IMR-90 (cell line): ENCODE data around the gene TMEM163. TPM values are rescaled to one million over a fixed set of nuclear protein-coding genes. Genes with fewer than 3 reads are reported as not detected.

Source experiments
- ATAC-seq: fragments of 200-7000 bp; cut with Tn5 transposase; 2 replicates; pipeline ENCODE4 v1.9.1; 2020; ENCODE audit warnings: low read depth, mild to moderate bottlenecking, moderate library complexity
- BruUV-seq: library from RNA; stranded (reverse); fragments of 400-500 nt; replicated peaks from 2 replicates; lab custom pipeline; 2021; lab: Mats Ljungman, UMichigan
- CTCF ChIA-PET: fragments of 300-600 bp; formaldehyde crosslinking; extraction: SDS; loops from one replicate; lab custom pipeline; 2021; ENCODE audit warnings: antibody characterized with exemption; lab: Yijun Ruan, JAX
- POLR2A ChIA-PET: fragments of 300-600 bp; sonication (Branson Sonifier 250); formaldehyde crosslinking; loops from one replicate; lab custom pipeline; 2022; ENCODE audit warnings: antibody characterized with exemption; ENCODE audit not compliant: unreplicated experiment; lab: Charles Lee
- DNase-seq: peaks from one replicate; pipeline ENCODE4 v3.0.0; 2013
- H2AFZ ChIP-seq: replicated peaks from 2 replicates; pipeline ENCODE3; 2013; ENCODE audit warnings: low read length, mild to moderate bottlenecking; ENCODE audit not compliant: poor library complexity
- H2AK5ac ChIP-seq: 2 replicates; pipeline ENCODE4 v1.6.1; 2013; ENCODE audit warnings: low read depth, low read length, inconsistent platforms
- H2AK9ac ChIP-seq: replicated peaks from 2 replicates; pipeline ENCODE3; 2013; ENCODE audit warnings: mild to moderate bottlenecking, low read depth, low read length, moderate library complexity; ENCODE audit not compliant: poor library complexity
- H2BK120ac ChIP-seq: 2 replicates; pipeline ENCODE4 v1.6.1; 2013; ENCODE audit warnings: low read depth, low read length, inconsistent platforms
- H2BK15ac ChIP-seq: 3 replicates; pipeline ENCODE4 v1.6.1; 2013; ENCODE audit warnings: low read depth, low read length, inconsistent platforms
- H2BK20ac ChIP-seq: 2 replicates; pipeline ENCODE4 v1.6.1; 2013; ENCODE audit warnings: low read depth, mild to moderate bottlenecking, inconsistent platforms, low read length, moderate library complexity
- H2BK5ac ChIP-seq: 2 replicates; pipeline ENCODE4 v1.6.1; 2013; ENCODE audit warnings: mild to moderate bottlenecking, low read depth, low read length, inconsistent platforms; ENCODE audit not compliant: poor library complexity, severe bottlenecking
- H3K14ac ChIP-seq: replicated peaks from 2 replicates; pipeline ENCODE4 v1.6.1; 2013; ENCODE audit warnings: low read depth, low read length, inconsistent platforms
- H3K18ac ChIP-seq: 2 replicates; pipeline ENCODE4 v1.6.1; 2013; ENCODE audit warnings: low read depth, low read length, control low read depth
- H3K23ac ChIP-seq: 2 replicates; pipeline ENCODE4 v1.6.1; 2013; ENCODE audit warnings: low read depth, low read length, inconsistent platforms
- H3K27ac ChIP-seq: 2 replicates; pipeline ENCODE4 v1.5.1; 2013; ENCODE audit warnings: mild to moderate bottlenecking, control low read depth, low read length; ENCODE audit not compliant: insufficient read depth
- H3K27me3 ChIP-seq: 2 replicates; pipeline ENCODE4 v1.6.1; 2013; ENCODE audit warnings: low read length; ENCODE audit not compliant: control insufficient read depth, insufficient read depth
- H3K36me3 ChIP-seq: 2 replicates; pipeline ENCODE4 v1.6.1; 2013; ENCODE audit warnings: low read length, mixed read lengths; ENCODE audit not compliant: control insufficient read depth, insufficient read depth
- H3K4ac ChIP-seq: 2 replicates; pipeline ENCODE4 v1.6.1; 2013; ENCODE audit warnings: low read depth, low read length, inconsistent platforms
- H3K4me1 ChIP-seq: 2 replicates; pipeline ENCODE4 v1.6.1; 2013; ENCODE audit warnings: low read length, mixed read lengths; ENCODE audit not compliant: control insufficient read depth, insufficient read depth
- H3K4me2 ChIP-seq: 2 replicates; pipeline ENCODE4 v1.6.1; 2013; ENCODE audit warnings: low read depth, mild to moderate bottlenecking, control low read depth, low read length, moderate library complexity
- H3K4me3 ChIP-seq: 2 replicates; pipeline ENCODE4 v1.5.1; 2013; ENCODE audit warnings: low read depth, mild to moderate bottlenecking, control low read depth, low read length, moderate library complexity; ENCODE audit not compliant: insufficient read depth
- H3K56ac ChIP-seq: 2 replicates; pipeline ENCODE4 v1.6.1; 2013; ENCODE audit warnings: low read length, inconsistent platforms; ENCODE audit not compliant: insufficient read depth; ENCODE audit errors: extremely low read depth
- H3K79me1 ChIP-seq, 2 experiments: 2 replicates each; pipeline ENCODE4 v1.6.1; 2013; ENCODE audit warnings: low read length in 2 of 2, inconsistent platforms in 1 of 2, low read depth in 1 of 2
- H3K9ac ChIP-seq: 2 replicates; pipeline ENCODE4 v1.6.1; 2013; ENCODE audit warnings: low read depth, low read length, control low read depth
- H3K9me1 ChIP-seq: 2 replicates; pipeline ENCODE4 v1.6.1; 2013; ENCODE audit warnings: low read length, inconsistent platforms; ENCODE audit not compliant: insufficient read depth
- H3K9me3 ChIP-seq: 2 replicates; pipeline ENCODE4 v1.6.1; 2013; ENCODE audit warnings: low read length; ENCODE audit not compliant: control insufficient read depth, insufficient read depth
- H4K20me1 ChIP-seq: 2 replicates; pipeline ENCODE4 v1.6.1; 2013; ENCODE audit warnings: low read length, inconsistent platforms; ENCODE audit not compliant: insufficient read depth
- H4K5ac ChIP-seq: 2 replicates; pipeline ENCODE4 v1.6.1; 2013; ENCODE audit warnings: mild to moderate bottlenecking, low read depth, low read length, control low read depth
- H4K8ac ChIP-seq, 2 experiments: 2 replicates each; pipeline ENCODE4 v1.6.1; 2013; ENCODE audit warnings: low read depth in 2 of 2, low read length in 2 of 2, control low read depth in 1 of 2, inconsistent platforms in 1 of 2
- H4K91ac ChIP-seq: 2 replicates; pipeline ENCODE4 v1.6.1; 2013; ENCODE audit warnings: low read depth, low read length, inconsistent platforms; ENCODE audit not compliant: insufficient read depth
- BHLHE40 ChIP-seq: fragments of 150-350 bp; IDR thresholded peaks from 2 replicates; pipeline ENCODE4 v1.6.1; 2016; ENCODE audit warnings: mild to moderate bottlenecking, low read depth, low read length
- CEBPB ChIP-seq: IDR thresholded peaks from 2 replicates; pipeline ENCODE4 v1.6.1; 2012; ENCODE audit warnings: low read depth, low read length, improper control_type of control experiment
- CHD1 ChIP-seq: IDR thresholded peaks from 2 replicates; pipeline ENCODE4 v1.6.1; 2012; ENCODE audit warnings: low read depth, low read length, improper control_type of control experiment
- CTCF ChIP-seq: conservative IDR thresholded peaks from 2 replicates; pipeline ENCODE4 v1.5.1; 2012; ENCODE audit warnings: mild to moderate bottlenecking, low read depth, low read length, improper control_type of control experiment
- ELK1 ChIP-seq: fragments of 150-350 bp; IDR thresholded peaks from 2 replicates; pipeline ENCODE4 v1.6.1; 2016; ENCODE audit warnings: low read depth, mild to moderate bottlenecking, low read length, moderate library complexity, borderline replicate concordance
- FOS ChIP-seq: fragments of 150-350 bp; IDR thresholded peaks from 2 replicates; pipeline ENCODE4 v1.6.1; 2016; ENCODE audit warnings: low read depth, low read length
- MAFK ChIP-seq: IDR thresholded peaks from 2 replicates; pipeline ENCODE4 v1.6.1; 2012; ENCODE audit warnings: low read depth, low read length, improper control_type of control experiment
- MAZ ChIP-seq: IDR thresholded peaks from 2 replicates; pipeline ENCODE4 v1.6.1; 2012; ENCODE audit warnings: low read depth, mild to moderate bottlenecking, low read length, improper control_type of control experiment, moderate library complexity, borderline replicate concordance
- MXI1 ChIP-seq: IDR thresholded peaks from 2 replicates; pipeline ENCODE4 v1.6.1; 2012; ENCODE audit warnings: low read depth, mild to moderate bottlenecking, low read length, moderate library complexity, borderline replicate concordance
- NFE2L2 ChIP-seq: fragments of 150-350 bp; IDR thresholded peaks from 2 replicates; pipeline ENCODE4 v1.6.1; 2016; ENCODE audit warnings: low read depth, mild to moderate bottlenecking, low read length
- POLR2A ChIP-seq: IDR thresholded peaks from 2 replicates; pipeline ENCODE4 v1.6.1; 2012; ENCODE audit warnings: mild to moderate bottlenecking, low read depth, low read length
- RAD21 ChIP-seq: IDR thresholded peaks from 2 replicates; pipeline ENCODE4 v1.6.1; 2012; ENCODE audit warnings: low read length, improper control_type of control experiment
- RCOR1 ChIP-seq: IDR thresholded peaks from 2 replicates; pipeline ENCODE4 v1.6.1; 2012; ENCODE audit warnings: mild to moderate bottlenecking, low read length, improper control_type of control experiment; ENCODE audit not compliant: insufficient replicate concordance
- RFX5 ChIP-seq: IDR thresholded peaks from 2 replicates; pipeline ENCODE4 v1.8.0; 2012; ENCODE audit warnings: low read depth, mild to moderate bottlenecking, low read length, moderate library complexity
- SMC3 ChIP-seq: fragments of 150-350 bp; IDR thresholded peaks from 2 replicates; pipeline ENCODE4 v1.6.1; 2016; ENCODE audit warnings: low read depth, mild to moderate bottlenecking, antibody characterized with exemption, low read length, moderate library complexity
- USF2 ChIP-seq: fragments of 150-350 bp; IDR thresholded peaks from 2 replicates; pipeline ENCODE4 v1.6.1; 2017; ENCODE audit warnings: mild to moderate bottlenecking, antibody characterized with exemption, low read length, low read depth
- WGBS, 2 experiments: methylation state at CpG; one replicate each; pipeline versions ENCODE4 v1.1.5 to v1.1.7; 2013; ENCODE audit warnings: missing lambda C conversion rate in 2 of 2; ENCODE audit not compliant: insufficient read length in 1 of 2; ENCODE audit errors: extremely low coverage in 2 of 2; 5-methylcytosine and 5-hydroxymethylcytosine counted together
- dilution Hi-C: fragments of 300-500 bp; cut with HindIII; formaldehyde crosslinking; loops from one replicate; pipeline ENCODE4 v1.14.3; 2018; ENCODE audit warnings: low sequenced_read_pairs; ENCODE audit not compliant: unreplicated experiment
- in situ Hi-C: fragments of 300-500 bp; cut with MboI; formaldehyde crosslinking; loops from 3 replicates; pipeline ENCODE4 v1.14.3; 2019; ENCODE audit warnings: low sequenced_read_pairs, inconsistent platforms, mixed read lengths
- intact Hi-C: fragments of 100-400 bp; cut with micrococcal nuclease; formaldehyde crosslinking; loops from 2 replicates; pipeline ENCODE4 v1.10.0; 2022
- polyA plus RNA-seq, 3 experiments: library from polyadenylated mRNA; depleted of rRNA; stranded (reverse); fragments of >200 nt; gene quantifications; 2 replicates each; pipeline ENCODE4 v1.2.3, GENCODE V29; 2012; ENCODE audit warnings: low replicate concordance in 1 of 3
- total RNA-seq: library from RNA; depleted of rRNA; stranded (reverse); fragments of >200 nt; gene quantifications from 2 replicates; pipeline ENCODE4 v1.2.3, GENCODE V29; 2012

TMEM163 gene
- total and polyA plus RNA-seq, 2 of the 4 experiments (the other 2 are of a cell fraction) = not detected

DNA sequence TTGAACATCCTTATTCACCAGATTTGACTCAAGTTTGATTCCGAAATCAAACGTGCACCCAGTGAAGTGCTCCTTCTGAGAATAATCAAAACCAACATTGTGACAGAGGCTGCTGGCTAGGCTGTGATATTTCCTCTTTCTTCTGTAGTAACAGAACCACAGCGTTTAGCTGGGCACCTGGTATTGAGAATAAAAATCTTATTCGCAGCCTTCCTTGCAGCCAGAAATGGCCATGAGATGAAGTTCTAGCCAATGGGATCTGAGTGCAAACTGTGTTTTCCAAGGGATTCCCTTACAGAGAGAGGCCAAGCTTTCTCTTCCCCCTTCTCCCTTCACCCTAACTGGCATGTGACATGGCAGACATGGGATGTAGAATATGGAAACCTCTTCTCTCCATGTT is 51.7 kb downstream of the TMEM163 start:
- Histone ChIP-seq H4K8ac (no peak overlapping the region), H2BK5ac (no peak overlapping the region), H2BK20ac (no peak overlapping the region), H2AK5ac (no peak overlapping the region), H3K4me3 (no peak overlapping the region), H3K18ac (no peak overlapping the region), H2AFZ (no peak overlapping the region), H3K36me3 (no peaks in the 10 kb centered on the region), H3K4me1 (no peaks in the 10 kb centered on the region), H3K27ac (no peak overlapping the region), H4K91ac (no peak overlapping the region), H3K9ac (no peak overlapping the region), H4K20me1 (no peaks in the 10 kb centered on the region), H4K5ac (no peak overlapping the region), H3K4me2 (no peak overlapping the region), H2BK120ac (no peak overlapping the region), H3K27me3 (peaks cover 4% of the 10 kb centered on the region; the same call in 1 of the 2 replicates), H3K9me1 (no peaks in the 10 kb centered on the region), H2BK15ac (no peak overlapping the region), H3K23ac (no peak overlapping the region), H3K4ac (no peak overlapping the region), H2AK9ac (no peak overlapping the region), H3K79me1 (no peaks in the 10 kb centered on the region), H3K14ac (no peak overlapping the region), H3K56ac (no peak overlapping the region), H3K9me3 (no peaks in the 10 kb centered on the region)
- 56% methylated on average over 2 of the region's 4 CpGs; no CpG with 5 or more reads in 1 of the 2 experiments for WGBS, 2 experiments
- ATAC-seq (no peak), DNase-seq (no peak)
- ChIA-PET POLR2A (no interaction called here), CTCF (no interaction called here)
- intact Hi-C loops = no loop called here
- dilution Hi-C loops = no loop called here
- no TSS peak for BruUV-seq
- in situ Hi-C loops = no loop called here
- no peak for TF ChIP-seq MXI1
- TF ChIP-seq USF2 = no peak
- TF ChIP-seq CEBPB = no peak
- TF ChIP-seq RAD21 = no peak
- TF ChIP-seq ELK1 = no peak
- no peak for TF ChIP-seq NFE2L2
- TF ChIP-seq BHLHE40 = no peak
- TF ChIP-seq MAFK = no peak
- TF ChIP-seq MAZ = no peak
- no peak for TF ChIP-seq POLR2A
- no peak for TF ChIP-seq SMC3
- TF ChIP-seq RFX5 = no peak
- TF ChIP-seq FOS = no peak
- TF ChIP-seq RCOR1 = no peak
- no peak for TF ChIP-seq CTCF
- no peak for TF ChIP-seq CHD1
